Lung (tissue), 12 donors: ENCODE data around the gene CTTNBP2. TPM values are rescaled to one million over a fixed set of nuclear protein-coding genes. Genes with fewer than 3 reads are reported as not detected.
A peak's percentile ranks its signal among the peaks of the same experiment; 100 is the strongest.

ENCODE experiments used
- ATAC-seq: fragments of 200-7000 bp; cut with Tn5 transposase; one replicate; pipeline ENCODE4 v1.9.1; 2020; ENCODE audit warnings: moderate number of reproducible peaks; ENCODE audit not compliant: insufficient read depth, low FRiP score
- DNase-seq, 3 donors: peaks; one replicate each; pipeline ENCODE4 v3.0.0-alpha.2; 2013 to 2017
- H3K27ac ChIP-seq, 2 donors: one replicate each; pipeline ENCODE4 v1.5.1; 2013; ENCODE audit warnings: mild to moderate bottlenecking in 2 of 2, moderate library complexity in 2 of 2, control low read depth in 1 of 2, inconsistent platforms in 1 of 2, low read depth in 1 of 2, low read length in 1 of 2
- H3K27me3 ChIP-seq, 3 donors: one replicate each; pipeline ENCODE4 v1.5.1; 2013; ENCODE audit warnings: low read length in 2 of 3; ENCODE audit not compliant: control insufficient read depth in 3 of 3, insufficient read depth in 3 of 3
- H3K36me3 ChIP-seq, 4 donors: one replicate each; pipeline ENCODE4 v1.5.1; 2013; ENCODE audit warnings: low read length in 4 of 4, mild to moderate bottlenecking in 1 of 4, moderate library complexity in 1 of 4; ENCODE audit not compliant: control insufficient read depth in 4 of 4, insufficient read depth in 4 of 4
- H3K4me1 ChIP-seq, 5 donors: one replicate each; pipeline ENCODE4 v1.5.1; 2013; ENCODE audit warnings: low read length in 5 of 5, mild to moderate bottlenecking in 2 of 5, moderate library complexity in 1 of 5; ENCODE audit not compliant: control insufficient read depth in 5 of 5, insufficient read depth in 5 of 5
- H3K4me3 ChIP-seq: one replicate; pipeline ENCODE4 v1.5.1; 2013; ENCODE audit warnings: mild to moderate bottlenecking, control low read depth, moderate library complexity
- H3K9ac ChIP-seq, 2 donors: one replicate each; pipeline ENCODE4 v1.5.1; 2013; ENCODE audit warnings: low read length in 2 of 2, control low read depth in 1 of 2; ENCODE audit not compliant: insufficient read depth in 1 of 2
- H3K9me3 ChIP-seq, 4 donors: one replicate each; pipeline ENCODE4 v1.5.1; 2013; ENCODE audit warnings: low read length in 3 of 4, mild to moderate bottlenecking in 1 of 4, moderate library complexity in 1 of 4; ENCODE audit not compliant: control insufficient read depth in 4 of 4, insufficient read depth in 3 of 4
- WGBS, 2 donors: extraction: QIAGEN DNeasy Blood & Tissue Kit; methylation state at CpG; one replicate each; pipeline ENCODE4 v1.1.7; 2013; 5-methylcytosine and 5-hydroxymethylcytosine counted together
- polyA plus RNA-seq, 2 donors: library from polyadenylated mRNA; stranded (reverse); fragments of 200-250 nt; gene quantifications; one replicate each; pipeline ENCODE4 v1.2.1, GENCODE V29; 2013
- total RNA-seq, 2 donors: library from RNA; depleted of rRNA in 1 of 2; stranded (reverse); fragments of >200 nt in 1 of 2; gene quantifications; one replicate each; pipeline ENCODE4 v1.2.1, GENCODE V29; 2014 to 2021
- TF ChIP-seq, protein P1 (sequence below): IDR thresholded peaks from 2 replicates; pipeline ENCODE4 v1.5.1; 2012; ENCODE audit warnings: mild to moderate bottlenecking; ENCODE audit errors: control extremely low read depth, extremely low read depth
- donor health status: control.
- donor health status: control.
- donor health status: Bipolar disorder and iron deficiency.
- donor health status: healthy.
- donor health status: DM: yes; HTN: yes; CAD: no.

Gene CTTNBP2
- total and polyA plus RNA-seq, 4 donors: 0.63 to 15.4 (median 2.4) TPM

DNA sequence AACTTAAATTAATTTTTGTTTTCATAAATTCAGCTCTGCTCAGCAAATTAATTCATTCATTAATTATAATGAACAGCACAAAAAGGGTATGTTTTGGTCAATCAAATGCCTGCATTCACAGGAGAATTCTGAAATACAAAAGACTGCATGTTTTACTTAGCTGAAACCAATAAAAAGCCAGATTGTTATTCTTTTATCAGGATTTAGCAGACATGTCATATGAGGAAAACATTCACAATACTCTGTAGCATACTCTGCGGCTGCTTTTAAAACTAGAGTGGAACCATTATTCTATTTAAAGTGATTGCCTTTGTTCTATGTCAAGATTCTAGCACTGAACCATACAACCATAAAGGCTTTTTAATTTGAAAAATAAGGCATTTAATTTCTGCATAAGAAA lies 19.1 kb downstream of the CTTNBP2 start:
- Histone ChIP-seq H3K36me3 (peaks cover 0 to 6% (median 3%) of the 10 kb centered on the region in 4 donors), H3K4me3 (no peak overlapping the region), H3K27me3 (no peaks in the 10 kb centered on the region), H3K27ac (no peak overlapping the region), H3K9me3 (no peaks in the 10 kb centered on the region), H3K9ac (no peak overlapping the region), H3K4me1 (peaks cover 0 to 6% (median 0%) of the 10 kb centered on the region in 5 donors)
- TF ChIP-seq, protein P1, sequence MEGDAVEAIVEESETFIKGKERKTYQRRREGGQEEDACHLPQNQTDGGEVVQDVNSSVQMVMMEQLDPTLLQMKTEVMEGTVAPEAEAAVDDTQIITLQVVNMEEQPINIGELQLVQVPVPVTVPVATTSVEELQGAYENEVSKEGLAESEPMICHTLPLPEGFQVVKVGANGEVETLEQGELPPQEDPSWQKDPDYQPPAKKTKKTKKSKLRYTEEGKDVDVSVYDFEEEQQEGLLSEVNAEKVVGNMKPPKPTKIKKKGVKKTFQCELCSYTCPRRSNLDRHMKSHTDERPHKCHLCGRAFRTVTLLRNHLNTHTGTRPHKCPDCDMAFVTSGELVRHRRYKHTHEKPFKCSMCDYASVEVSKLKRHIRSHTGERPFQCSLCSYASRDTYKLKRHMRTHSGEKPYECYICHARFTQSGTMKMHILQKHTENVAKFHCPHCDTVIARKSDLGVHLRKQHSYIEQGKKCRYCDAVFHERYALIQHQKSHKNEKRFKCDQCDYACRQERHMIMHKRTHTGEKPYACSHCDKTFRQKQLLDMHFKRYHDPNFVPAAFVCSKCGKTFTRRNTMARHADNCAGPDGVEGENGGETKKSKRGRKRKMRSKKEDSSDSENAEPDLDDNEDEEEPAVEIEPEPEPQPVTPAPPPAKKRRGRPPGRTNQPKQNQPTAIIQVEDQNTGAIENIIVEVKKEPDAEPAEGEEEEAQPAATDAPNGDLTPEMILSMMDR: no peak
- DNase-seq (no peak), ATAC-seq (no peak)
- 87 to 93% methylated on average over 1 of the region's 1 CpG for WGBS, 2 donors

DNA sequence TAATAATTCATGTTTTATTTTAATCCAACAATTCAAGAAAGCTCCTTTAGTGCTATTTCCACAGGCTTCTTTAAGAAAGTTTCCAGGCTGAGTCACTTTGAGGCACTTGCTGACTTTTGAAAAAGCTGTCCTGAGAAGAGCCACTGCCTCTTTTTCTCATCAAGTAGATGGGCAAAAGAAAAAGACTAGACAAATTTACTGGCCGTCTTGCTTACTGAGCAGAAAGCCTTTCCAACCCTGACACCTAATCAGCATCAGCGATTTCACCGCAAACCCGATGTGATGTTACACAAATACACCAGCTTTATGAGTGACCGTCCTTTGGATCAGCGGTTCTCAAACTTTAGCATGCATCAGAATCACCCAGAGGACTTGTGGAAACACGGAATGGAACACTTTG lies 24.3 kb downstream of the CTTNBP2 start:
- H3K4me3 ChIP-seq: no peak overlapping the region
- 76 to 85% methylated on average over 7 of the region's 7 CpGs for WGBS, 2 donors
- H3K27ac ChIP-seq: no peak overlapping the region
- TF ChIP-seq, protein P1: no peak
- no peaks in the 10 kb centered on the region for H3K27me3 ChIP-seq
- H3K36me3 ChIP-seq: peaks cover 0 to 7% (median 4%) of the 10 kb centered on the region in 4 donors
- H3K9me3 ChIP-seq: peaks cover 0 to 1% (median 0%) of the 10 kb centered on the region in 4 donors
- ATAC-seq (no peak), DNase-seq (peak; percentile 30 to 86 (median 49))
- peaks cover 0 to 12% (median 0%) of the 10 kb centered on the region in 5 donors for H3K4me1 ChIP-seq
- no peak overlapping the region for H3K9ac ChIP-seq

DNA sequence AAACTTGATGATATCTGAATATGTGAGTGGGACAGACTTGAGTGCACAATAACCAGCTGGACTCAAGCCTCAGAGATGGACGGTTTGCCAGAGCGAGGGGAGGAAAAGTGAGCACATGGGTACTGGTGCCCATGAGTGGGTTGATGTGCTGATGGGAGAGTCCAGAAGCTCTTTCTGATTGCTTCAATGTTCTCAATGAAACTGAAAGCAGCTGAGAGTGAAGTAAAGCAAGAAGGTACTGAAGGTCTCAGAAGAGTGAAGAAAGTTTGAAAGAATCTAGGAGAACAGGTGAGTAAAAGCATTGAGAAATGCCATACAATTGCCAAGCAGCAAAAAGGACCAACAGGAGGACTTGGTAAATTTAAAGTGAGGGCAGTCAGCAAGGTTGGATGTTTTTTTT lies 28.6 kb downstream of the CTTNBP2 start:
- Histone ChIP-seq H3K27ac (no peak overlapping the region), H3K4me1 (peaks cover 0 to 12% (median 0%) of the 10 kb centered on the region in 5 donors), H3K9me3 (peaks cover 0 to 1% (median 0%) of the 10 kb centered on the region in 4 donors), H3K36me3 (peaks cover 0 to 11% (median 5%) of the 10 kb centered on the region in 4 donors), H3K27me3 (peaks cover 0 to 2% (median 0%) of the 10 kb centered on the region in 3 donors), H3K9ac (no peak overlapping the region), H3K4me3 (no peak overlapping the region)
- ATAC-seq (no peak), DNase-seq (no peak)
- WGBS, 2 donors: 91 to 93% methylated on average over 2 of the region's 2 CpGs
- TF ChIP-seq, protein P1: no peak

DNA sequence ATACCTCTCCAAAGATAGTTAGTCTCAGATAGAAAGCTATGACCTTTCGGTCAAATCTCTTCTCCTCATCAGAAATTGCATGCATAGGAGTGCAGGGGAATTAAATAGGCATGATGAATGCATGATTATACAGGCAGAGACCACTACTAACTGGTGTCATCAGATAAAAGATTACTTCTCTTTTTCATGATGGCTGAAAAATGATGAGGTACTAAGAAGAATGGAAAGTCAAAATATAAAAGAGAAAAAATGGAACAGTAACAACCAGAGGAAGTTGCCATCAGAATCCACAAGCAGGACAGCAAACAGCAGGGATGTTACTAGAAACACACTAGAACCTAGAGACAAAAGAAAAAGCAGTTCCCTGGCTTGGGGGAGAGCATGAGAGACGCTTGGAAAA lies 31.6 kb downstream of the CTTNBP2 start:
- WGBS, 2 donors: 79 to 87% methylated on average over 2 of the region's 2 CpGs
- ATAC-seq: no peak

More for the DNA sequence above, 31.6 kb downstream of the CTTNBP2 start:
- no peak overlapping the region for H3K27ac ChIP-seq
- peaks cover 0 to 2% (median 0%) of the 10 kb centered on the region in 3 donors for H3K27me3 ChIP-seq
- no peaks in the 10 kb centered on the region for H3K4me1 ChIP-seq
- DNase-seq: no peak
- no peak overlapping the region for H3K9ac ChIP-seq
- H3K36me3 ChIP-seq: peaks cover 0 to 15% (median 5%) of the 10 kb centered on the region in 4 donors
- H3K4me3 ChIP-seq: no peak overlapping the region
- TF ChIP-seq, protein P1: no peak
- peaks cover 0 to 1% (median 0%) of the 10 kb centered on the region in 4 donors for H3K9me3 ChIP-seq
